Activated CD8-positive, alpha-beta memory T cell treated with anti-CD3 and anti-CD28 coated beads for 4 hours (primary cell): ENCODE data around the gene FBXW10.
"Not testable (repeated sequence)": the region's sequence is repeated elsewhere in the genome, so short reads cannot be mapped to it uniquely, and the experiment has no call there.

Experiments
- DNase-seq, 2 donors: peaks; one replicate each; pipeline ENCODE4 v3.0.0-alpha.2; 2020; ENCODE audit warnings: low read depth in 2 of 2

FBXW10 gene, protein sequence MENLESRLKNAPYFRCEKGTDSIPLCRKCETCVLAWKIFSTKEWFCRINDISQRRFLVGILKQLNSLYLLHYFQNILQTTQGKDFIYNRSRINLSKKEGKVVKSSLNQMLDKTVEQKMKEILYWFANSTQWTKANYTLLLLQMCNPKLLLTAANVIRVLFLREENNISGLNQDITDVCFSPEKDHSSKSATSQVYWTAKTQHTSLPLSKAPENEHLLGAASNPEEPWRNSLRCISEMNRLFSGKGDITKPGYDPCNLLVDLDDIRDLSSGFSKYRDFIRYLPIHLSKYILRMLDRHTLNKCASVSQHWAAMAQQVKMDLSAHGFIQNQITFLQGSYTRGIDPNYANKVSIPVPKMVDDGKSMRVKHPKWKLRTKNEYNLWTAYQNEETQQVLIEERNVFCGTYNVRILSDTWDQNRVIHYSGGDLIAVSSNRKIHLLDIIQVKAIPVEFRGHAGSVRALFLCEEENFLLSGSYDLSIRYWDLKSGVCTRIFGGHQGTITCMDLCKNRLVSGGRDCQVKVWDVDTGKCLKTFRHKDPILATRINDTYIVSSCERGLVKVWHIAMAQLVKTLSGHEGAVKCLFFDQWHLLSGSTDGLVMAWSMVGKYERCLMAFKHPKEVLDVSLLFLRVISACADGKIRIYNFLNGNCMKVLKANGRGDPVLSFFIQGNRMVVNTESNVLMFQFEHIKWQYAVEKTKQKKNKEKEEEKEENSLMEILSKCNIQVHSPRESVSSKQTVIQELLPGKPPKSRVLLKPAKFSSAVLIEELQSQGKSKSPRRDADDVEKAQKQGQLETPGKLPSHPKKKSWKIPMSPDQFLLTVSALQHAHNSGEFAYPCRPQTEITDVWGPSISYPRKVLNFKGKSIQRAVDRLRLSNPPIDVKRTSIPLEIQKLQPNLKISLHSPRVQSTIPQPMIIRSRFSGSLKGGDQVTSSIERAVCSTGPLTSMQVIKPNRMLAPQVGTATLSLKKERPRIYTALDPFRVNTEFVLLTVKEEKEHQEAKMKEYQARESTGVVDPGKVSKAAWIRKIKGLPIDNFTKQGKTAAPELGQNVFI

DNA sequence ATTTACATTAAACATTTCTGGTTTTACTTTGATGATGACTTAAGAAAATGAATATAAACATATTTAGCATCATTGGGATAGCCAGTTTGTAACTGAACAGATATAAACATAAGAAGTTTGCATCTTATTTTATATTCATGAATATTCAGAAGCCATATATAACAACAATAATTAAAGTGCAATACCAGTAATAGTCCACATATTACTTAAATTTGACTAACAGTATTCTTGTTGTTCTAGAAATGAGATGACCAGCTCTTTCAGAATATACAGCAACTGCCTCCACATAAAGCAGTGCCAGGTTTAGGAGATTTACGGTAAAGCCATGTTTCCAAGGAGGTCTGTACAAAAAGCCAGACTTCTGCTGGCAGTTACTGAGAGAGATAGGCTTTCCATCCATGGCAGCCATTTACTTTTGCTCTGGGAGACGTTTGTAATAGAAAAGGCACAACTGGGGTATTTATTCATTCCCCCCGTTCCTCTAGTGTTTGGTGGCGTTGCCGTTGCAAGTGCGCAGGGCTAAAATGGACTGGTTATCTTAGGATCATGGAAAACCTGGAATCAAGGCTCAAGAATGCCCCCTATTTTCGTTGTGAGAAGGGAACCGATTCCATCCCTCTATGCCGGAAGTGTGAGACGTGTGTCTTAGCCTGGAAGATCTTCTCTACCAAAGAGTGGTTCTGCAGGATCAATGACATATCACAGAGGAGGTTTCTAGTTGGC is at the start of gene FBXW10:
FBXW10 (plus strand) TSS at position 356 of the 723 bp plus-strand sequence; CDS start at position 547, 191 bp downstream.
- DNase-seq = not testable (repeated sequence)

DNA sequence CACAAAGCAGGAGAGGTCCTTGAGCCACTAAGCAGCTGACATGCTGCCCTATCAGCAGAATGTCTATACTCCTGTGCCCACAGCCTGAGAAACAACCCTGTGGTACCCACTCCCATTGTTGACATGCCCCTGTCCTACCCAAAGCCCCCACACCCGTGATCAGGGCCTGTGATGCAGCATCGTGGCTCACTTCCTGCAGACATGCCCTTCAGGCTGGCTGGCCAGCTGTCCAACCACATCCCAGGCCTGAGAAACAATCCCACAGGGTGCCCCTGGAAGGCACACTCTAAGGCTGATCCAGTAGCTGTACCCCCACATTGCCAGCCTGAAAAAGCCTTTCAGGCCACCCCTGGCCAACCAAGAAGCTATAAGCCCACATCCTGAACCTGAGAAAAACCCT is 48.7 kb upstream of the FBXW10 start:
- not testable (repeated sequence) for DNase-seq

DNA sequence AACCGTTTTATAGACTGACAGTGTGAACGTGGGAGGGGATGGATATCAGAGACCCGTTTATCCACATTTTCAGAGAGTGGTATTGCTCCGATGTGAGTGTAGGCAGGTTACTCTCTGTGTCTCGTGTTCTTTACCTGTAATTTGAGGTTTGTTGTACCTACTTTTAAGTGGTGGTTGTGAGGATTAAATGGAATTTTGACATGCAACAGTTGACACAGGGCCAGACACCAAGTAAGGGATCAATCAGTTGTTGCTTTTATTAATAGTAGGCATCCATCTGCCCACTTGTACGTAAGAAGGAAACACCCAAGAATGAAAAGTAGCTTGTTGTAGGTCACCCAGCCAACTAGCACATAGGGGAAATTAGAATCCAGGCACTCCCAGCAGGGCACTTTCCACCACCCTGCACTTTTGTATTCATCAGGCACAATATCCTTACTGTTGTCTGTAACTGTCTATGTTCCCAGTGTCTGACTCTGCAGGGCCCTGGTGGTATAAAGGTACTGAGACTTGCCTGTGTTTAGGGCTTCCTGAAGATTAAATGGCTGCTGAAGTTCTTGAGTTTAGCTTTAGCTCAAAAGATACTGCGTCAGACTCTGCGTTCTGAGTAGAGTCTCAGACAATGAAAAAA is 45.3 kb upstream of the FBXW10 start:
- not testable (repeated sequence) for DNase-seq

DNA sequence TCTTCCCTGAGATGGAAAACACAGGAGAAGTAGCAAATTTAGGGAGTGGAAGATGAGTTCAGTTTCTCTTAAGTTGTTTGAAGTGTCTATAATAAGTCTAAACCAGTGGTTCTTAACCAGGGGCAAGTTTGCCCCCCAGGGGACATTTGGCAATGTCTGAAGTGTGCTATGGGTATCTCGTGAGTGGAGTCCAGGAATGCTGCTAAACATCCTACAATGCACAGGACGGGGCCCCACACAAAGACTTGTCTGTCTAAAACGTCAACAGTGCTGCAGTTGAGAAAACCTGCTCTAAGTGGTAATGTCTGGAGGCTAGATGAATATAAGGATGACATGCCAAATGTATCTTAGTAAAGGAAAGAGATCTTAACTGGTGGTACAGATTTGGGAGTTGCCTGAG is 37.9 kb upstream of the FBXW10 start:
- DNase-seq = not testable (repeated sequence)

DNA sequence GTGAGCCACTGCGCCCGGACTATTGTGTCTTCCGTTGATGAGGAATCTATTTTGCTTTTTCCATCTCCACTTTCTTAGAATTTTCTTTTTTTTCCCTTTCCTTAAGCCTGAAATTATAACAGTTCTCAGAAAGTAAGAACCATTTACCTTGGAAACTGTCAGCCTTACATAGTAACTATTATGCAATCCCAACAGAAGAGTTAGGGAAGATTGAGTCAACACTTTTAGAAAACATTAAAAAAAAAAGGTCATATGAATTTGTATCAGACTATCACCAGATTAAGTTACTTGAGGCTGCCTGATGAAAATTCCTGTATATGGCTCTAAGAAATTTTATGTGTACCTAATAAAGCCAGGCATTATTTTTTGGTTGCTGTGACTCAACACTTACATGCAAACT is 35.6 kb upstream of the FBXW10 start:
- not testable (repeated sequence) for DNase-seq

DNA sequence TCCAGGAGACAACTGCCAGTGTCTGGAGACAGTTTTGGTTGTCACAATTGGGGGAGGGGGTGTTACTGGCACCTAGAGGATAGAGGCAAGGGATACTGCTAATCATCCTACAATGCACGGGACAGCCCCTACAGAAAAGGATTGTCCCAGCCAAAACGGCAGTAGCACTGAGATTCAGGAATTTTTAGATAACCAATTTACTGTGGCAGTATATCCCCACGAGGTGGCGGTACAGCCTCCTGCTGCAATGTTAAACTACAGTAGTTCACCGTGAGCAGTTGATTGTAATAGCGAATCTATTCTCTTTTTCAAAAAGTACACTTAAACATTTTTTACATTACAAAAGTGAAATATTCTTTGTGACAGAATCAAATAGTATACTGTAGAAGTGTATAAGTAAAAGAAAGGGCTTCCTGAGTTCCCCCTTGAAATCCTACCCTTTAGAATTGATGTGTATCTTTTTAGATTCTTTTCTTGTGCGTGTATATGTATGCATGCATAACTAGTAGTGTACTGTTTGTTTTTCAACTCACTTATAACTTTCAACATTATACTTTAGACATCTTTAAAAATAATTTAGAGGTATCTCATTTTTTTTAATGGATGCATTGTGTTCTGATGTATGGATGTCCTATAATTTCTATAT is 31.4 kb upstream of the FBXW10 start:
- DNase-seq = peak in 1 of 2 donors; percentile 27

DNA sequence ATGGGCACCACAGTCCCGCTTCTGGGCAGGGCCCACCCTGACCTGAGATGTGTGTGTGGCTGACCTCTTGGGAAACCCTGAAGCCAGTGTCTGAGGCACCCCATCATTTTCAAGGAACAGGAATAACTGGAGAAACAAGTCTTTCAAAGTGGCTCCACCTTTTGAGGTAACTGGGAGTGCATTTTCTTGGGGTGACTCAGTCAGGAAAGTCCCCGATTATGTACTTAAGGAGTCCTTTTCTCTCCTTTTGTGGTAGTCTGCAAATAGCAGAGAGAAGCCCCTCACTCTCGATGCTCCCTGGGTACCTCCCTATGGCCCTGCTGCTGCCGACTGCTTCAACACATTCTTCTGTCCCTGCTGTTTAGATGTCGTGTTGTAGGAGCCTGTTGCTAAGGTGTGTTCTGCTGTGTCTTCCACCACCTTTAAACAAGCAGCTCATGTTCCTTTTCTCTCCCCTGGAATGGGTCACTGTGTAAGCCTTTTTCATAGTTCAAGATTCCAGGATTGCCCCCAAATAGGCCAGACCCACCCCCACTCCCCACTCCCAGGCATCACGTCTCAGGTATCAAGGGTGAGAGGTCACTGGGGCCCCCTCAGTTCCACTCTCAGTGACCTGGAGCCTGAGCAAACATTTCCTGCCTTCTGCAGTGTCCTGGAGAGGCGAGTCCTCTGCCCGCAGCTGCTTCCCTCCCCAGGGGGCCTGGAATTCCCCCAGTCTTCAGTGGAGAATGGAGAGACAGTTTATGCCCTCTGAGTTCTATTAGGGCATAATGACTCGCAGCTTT is 25.0 kb upstream of the FBXW10 start:
- not testable (repeated sequence) for DNase-seq

DNA sequence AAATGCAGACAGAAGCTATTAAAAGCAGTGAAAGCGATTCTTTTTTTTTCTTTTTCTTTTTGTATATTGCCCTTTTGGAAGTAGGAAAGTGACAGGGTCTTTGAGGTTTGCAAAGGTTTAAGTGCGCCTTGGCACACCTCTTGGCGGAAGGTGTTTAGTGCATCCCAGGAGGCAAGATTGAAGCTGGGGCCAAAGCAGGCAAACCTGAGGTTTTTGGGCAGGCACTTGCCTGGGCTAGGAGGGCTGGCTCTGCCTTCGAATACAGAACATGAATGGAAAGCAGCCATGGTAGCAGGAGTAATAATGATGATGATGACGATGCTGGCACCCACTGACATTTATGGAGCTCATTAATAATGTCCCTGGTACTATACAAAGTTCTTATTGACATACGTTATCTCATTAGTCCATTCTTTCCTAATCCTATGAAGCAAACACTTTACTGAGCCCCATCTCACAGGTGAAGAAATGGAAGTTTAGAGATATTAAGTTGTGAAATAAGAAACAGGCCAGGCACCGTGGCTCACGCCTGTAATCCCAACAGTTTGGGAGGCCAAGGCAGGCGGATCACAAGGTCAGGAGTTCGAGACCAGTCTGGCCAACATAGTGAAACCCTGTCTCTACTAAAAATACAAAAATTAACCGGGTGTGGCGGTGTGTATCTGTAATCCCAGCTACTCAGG is 24.3 kb upstream of the FBXW10 start:
- not testable (repeated sequence) for DNase-seq

DNA sequence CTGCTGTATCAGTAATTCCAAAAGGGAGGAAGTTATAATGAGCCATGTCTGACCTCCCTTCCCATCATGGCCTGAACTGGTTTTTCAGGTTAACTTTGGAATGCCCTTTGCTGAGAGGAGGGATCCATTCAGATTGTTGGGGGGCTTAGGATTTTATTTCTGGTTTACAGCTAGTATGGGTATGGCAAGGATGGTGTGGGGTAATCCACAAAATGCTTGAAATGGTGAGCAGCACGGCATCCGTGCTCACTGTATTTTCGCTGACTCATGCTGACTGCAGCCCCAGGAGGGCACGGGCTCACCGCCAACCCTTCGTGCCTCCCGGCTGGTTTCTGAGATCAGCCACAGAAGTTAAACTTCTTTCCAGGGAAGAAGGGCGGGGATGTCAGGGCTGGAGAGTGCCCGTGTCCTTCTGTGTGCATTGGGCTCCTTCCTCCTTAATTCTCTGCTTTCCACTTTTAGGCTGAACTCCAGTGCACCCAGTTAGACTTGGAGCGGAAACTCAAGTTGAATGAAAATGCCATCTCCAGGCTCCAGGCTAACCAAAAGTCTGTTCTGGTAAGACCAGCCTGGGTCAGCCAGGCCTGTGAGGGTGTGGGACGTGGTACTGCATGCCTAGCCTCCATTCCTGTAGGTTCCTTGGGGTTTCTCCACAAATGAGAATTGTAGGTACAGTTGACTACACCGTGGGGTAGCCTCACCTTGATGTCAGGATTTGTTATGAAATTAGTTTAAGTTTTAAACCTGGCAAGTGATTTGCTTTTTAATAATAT is 21.9 kb upstream of the FBXW10 start:
- DNase-seq = not testable (repeated sequence)

DNA sequence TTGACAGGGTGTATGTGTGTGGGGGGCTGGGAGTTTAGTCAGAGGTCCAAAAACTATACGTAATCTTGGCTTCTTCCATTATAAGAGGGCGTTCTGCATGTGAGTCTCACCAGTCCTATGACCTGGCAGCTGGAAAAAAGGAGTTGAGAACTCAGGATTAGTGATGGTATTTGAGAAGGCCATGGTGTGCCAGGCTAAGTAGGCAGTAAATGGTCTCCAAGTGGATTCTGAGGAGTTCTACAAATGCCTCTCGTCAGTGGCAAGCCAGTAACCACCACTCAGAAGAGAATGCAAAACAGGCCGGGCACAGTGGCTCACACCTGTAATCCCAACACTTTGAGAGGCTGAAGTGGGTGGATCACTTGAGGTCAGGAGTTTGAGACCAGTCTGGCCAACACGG is 21.2 kb upstream of the FBXW10 start:
- not testable (repeated sequence) for DNase-seq

DNA sequence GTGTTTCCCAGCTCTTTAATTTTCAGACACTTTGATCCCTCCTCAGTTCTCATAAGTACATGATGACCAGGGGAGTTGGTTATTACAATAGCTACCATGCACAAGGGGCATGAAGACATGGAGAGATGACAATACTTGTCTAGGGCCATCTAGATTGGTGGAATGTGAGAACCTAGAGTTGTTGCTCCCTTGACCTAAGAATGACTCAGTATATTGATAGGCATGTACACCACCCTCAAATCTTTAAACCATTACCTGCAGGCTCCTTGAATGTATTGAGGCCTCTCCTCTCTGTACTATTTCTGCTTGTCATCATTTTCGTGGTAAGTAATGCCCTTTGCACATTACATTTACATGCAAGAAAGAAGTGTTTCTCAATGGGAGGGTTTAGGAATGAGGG is 20.3 kb upstream of the FBXW10 start:
- DNase-seq = not testable (repeated sequence)

DNA sequence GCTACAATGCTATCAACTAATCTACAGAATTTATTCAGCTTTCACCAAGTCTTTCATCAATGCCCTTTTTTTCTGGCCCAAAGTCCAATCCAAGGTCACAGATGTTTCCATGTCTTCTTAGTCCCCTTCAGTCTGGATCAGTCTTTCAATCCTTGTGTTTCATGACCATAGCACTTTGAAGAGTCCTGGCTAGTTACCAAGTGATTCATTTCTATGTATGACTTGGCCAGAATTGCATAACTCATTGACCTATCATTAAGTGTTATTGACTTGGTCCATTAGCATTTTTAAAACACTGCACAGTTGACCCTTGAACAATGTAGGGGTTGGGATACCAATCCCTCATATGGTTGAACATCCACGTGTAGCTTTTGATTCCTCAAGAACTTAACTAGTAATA is 11.4 kb upstream of the FBXW10 start:
- DNase-seq = not testable (repeated sequence)

DNA sequence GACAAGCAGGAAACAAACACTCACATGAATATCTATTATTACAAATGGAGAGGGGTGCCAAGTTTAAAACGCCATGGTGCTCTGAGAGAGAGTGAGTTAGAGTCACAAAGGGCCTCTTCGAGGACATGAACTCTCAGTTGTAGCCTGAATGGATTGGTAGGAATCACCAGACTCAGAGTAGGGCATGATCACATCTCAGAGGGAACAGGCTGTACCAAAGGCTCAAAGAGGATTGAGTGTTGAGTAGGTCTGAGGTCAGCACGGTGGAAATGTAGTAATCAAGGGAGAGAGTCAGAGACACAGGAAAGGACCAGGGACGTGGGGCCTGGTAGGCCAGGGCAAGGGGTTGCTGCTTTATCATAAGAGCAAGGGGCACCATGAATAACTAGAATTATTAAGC is 10.5 kb upstream of the FBXW10 start:
- not testable (repeated sequence) for DNase-seq

DNA sequence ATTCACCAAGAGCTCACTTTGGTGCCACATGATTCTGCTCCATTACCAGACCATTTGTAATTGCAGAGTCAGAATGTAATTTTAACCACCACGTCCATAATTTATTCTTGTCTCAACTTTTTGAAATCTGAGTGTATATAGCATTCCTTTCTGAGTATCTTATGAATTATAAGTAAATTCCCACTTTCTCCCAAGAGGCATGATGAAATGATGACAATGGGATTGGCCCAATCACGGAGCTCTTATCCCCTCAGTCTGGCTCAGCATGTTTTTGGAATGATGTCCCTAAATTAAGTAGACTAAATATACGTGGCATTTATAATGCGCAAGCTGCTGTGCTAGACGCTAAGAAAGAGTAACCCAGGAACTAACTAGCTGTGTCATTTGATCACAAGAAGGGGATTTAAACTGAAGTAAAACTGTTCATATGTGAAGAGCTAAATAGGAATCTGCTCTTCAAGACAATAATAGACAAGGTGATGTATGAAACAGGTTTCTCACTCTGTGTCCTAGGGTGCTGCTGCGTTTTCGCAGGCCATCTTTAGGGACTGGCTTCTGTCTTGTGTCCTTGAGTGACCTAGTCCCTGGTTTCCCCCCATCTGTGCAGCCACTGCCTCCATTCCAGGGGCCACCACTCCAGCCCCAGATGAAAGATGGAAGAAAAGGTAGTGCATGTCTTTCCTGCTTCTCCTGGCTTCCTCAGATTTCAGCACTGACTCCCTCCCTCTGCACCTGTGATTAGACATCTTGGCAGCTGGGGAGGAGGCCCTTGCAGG is 4.0 kb upstream of the FBXW10 start:
- not testable (repeated sequence) for DNase-seq

DNA sequence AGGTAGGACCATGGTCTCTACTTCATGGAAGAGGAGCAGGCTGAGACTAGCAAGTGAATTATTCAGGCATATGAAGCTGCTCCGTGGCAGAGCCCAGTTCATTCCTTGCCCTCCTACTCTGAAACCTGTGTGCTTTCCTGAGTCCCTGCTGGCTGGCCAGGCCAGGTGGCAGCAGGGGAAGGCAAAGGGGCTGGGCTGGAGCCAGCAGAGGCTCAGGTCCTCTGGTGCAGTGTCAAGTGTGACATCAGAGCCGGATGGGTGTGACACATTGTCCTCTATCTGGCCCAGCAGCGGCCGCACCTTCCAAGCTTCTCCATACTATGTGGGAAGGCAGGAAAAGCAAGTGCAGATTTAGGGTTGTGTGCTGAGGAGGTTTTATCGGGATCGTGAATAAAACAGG is 2.6 kb upstream of the FBXW10 start:
- DNase-seq = not testable (repeated sequence)

DNA sequence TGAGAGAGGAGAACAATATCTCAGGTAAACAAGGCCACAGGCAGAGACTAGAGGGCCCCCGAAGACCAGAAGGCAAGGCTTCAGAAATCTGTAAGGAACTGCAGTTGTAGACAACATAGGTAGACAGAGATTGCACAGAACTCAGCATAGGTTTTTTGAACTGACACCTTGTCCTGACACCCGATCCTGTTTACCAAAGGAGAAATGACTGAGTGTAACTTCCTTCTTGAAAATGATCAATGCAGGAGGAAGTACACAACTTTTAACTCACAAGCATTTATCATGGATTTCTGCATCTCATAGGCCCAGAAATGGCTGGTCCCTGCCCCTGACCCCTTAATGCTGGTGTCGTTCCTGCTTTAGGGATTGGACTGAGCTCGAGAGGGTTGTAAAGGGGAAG is 872 bp downstream of the FBXW10 start:
- not testable (repeated sequence) for DNase-seq

DNA sequence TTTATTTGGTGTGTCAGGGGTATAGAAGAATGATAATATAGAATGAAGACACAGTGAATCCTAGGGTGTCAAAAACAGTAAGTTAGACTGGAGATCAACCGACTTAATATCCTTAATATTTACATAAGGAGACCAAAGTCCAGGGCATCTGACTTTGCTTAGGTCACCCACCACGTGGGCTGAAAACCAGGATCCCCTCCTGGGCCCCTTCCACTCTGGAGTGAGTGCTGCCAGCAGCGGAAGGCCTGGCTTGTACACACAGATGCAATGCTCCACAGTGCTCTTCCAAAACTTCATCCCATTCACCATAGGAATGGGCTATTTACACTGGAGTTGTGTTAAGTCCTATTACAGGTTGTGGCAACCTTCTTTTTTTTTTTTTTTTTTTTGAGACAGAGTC is 2.7 kb downstream of the FBXW10 start:
- not testable (repeated sequence) for DNase-seq

DNA sequence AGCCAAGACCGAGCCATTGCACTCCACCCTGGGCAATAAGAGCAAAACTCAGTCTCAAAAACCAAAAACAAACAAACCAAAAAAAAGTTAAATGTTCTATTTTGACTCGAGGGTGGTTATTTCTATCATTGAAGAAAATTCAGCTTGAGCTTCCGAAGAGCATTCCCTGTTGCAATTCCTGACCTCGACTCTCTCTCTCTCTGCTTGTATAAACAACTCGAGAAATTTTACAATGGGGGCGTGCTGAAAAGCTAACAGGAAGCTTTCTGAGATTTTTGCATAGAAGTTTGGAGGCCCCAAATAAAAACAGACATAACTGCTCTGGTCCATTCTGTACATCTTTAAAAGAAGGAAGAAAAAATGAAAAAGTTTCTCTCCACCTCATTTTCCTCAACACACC is 3.6 kb downstream of the FBXW10 start:
- not testable (repeated sequence) for DNase-seq
